ENCODE data around the gene MEX3A. TPM values are rescaled to one million over a fixed set of nuclear protein-coding genes. Genes with fewer than 3 reads are reported as not detected.
A peak's percentile ranks its signal among the peaks of the same experiment; 100 is the strongest.

MEX3A gene
- total RNA-seq, 2 experiments from 2014 or later = 5.3 TPM

DNA sequence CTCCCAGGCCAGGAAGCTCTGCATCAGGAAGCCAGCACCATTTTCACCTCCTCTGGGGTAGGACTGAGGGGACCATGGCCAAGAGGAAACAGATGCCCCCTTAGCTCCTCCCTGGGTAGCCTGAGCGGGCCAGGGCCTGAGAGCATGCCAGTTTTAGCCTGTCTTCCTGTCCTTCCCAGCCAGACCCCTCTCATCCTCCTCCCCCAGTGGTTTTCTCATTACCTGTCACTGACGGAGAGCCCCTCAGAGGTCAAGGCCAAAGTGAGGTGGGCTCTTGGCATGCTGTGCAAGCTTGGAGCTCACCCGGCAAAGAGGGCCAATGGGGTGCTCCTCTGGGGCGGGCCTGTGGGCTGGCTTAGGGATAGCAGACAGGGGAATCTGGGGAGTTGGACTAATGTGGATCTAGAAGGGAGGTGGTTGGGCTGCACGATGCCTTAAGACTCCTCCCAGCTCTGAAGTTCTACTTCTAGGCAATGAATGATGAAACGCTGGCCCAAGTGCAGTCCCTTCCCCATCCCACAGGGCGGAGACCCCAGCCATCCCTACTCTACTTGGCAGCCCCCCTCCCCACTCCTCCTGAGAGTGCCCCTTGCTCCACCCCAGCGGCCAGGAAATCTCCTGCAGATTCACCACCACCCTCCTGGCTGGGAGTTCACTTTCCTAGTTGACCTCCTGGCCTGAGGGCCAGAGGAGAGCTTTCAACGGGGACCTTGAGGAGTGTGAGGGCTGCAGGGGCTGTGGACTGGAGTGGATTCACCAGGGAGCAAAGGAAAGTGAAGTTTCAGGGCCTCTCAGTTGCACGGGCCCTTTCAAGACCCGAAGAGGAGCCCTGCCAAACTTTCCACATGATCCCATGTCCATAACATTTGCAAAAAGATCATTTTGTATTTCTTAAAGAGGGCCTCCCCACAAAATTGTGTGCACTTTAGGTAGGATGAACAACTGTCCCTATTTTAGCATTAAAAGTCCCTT, 22.9 kb upstream of the MEX3A start:
- H2AFZ ChIP-seq (ENCODE audit: low read length) = no peak overlapping the region

DNA sequence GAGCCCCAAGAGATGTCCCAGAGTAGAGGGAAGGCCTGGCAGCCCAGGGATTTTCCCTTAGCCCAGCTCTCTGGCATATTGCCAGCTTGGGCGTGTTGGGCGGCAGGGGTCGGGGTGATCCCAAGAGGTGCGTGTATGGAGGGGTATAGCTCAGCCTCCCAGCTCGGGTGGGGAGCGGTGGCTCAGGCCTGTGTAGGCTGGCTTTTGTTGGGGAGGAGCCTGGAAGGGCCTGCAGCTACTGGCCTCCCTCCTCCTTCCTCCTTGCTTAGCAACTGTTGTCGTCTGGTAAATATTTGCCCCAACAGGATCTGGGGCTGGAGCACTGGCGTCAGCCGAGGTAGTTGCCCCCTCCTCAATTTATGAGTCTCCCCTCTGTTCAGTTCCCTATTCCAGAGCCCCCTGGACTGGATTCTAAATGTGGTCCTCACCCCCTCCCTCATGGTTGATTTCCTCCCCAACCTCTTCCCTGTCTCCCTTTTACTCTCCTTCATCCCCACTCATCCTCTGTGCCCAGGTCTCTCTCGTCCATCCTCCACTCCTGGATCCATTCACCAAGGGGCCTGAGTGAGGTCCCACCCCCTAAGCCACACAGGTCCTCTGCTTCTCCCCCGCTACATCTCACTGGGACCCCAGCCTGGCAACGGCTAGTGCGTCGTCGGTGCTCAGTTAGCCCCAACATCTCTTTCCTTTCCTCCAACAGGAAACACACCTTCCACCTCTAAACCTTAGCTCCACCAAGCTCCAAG, 22.0 kb upstream of the MEX3A start:
- DNase-seq (ENCODE audit: low spot score) = no peak
- TF ChIP-seq EZH2phosphoT487 (IDR thresholded peaks at IDR 0.05; ENCODE audit: borderline replicate concordance, low read depth, low read length) = no peak
- H3K27ac ChIP-seq (ENCODE audit: low read depth, low read length, poor library complexity, severe bottlenecking) = no peak overlapping the region
- H3K4me2 ChIP-seq (ENCODE audit: low read length) = no peak overlapping the region
- no peaks in the 10 kb centered on the region for H4K20me1 ChIP-seq (ENCODE audit: insufficient read depth, low read length)
- H3K4me3 ChIP-seq (ENCODE audit: low read depth, low read length, poor library complexity, severe bottlenecking) = no peak overlapping the region
- H3K4me1 ChIP-seq (ENCODE audit: insufficient read depth, low read length, poor library complexity, severe bottlenecking) = peaks cover 11% of the 10 kb centered on the region
- H2AFZ ChIP-seq (ENCODE audit: low read length) = no peak overlapping the region
- CTCF ChIA-PET (ENCODE audit: unreplicated experiment) = interaction anchor here (1.7 kb wide), 1 partner anchor 24 kb away, joined by 3 read pairs; no protein-coding TSS in a partner anchor
- POLR2A ChIA-PET = no interaction called here
- BruUV-seq (replicated peaks) = no TSS peak
- H3K36me3 ChIP-seq (ENCODE audit: insufficient read depth, low read length) = no peaks in the 10 kb centered on the region
- no peaks in the 10 kb centered on the region for H3K9me2 ChIP-seq (ENCODE audit: insufficient read depth, low read length)
- H3K9me3 ChIP-seq (ENCODE audit: low read length) = no peaks in the 10 kb centered on the region
- intact Hi-C loops (cut with micrococcal nuclease; ENCODE audit: unreplicated experiment) = no loop called here
- H3K79me2 ChIP-seq (ENCODE audit: insufficient read depth, low read depth, low read length) = no peaks in the 10 kb centered on the region

More for the DNA sequence above, 22.9 kb upstream of the MEX3A start:
- no peak overlapping the region for H3K4me3 ChIP-seq (ENCODE audit: low read depth, low read length, poor library complexity, severe bottlenecking)
- H3K9me2 ChIP-seq (ENCODE audit: insufficient read depth, low read length) = no peaks in the 10 kb centered on the region
- H3K9me3 ChIP-seq (ENCODE audit: low read length) = no peaks in the 10 kb centered on the region
- H3K36me3 ChIP-seq (ENCODE audit: insufficient read depth, low read length) = no peaks in the 10 kb centered on the region
- BruUV-seq (replicated peaks) = no TSS peak
- TF ChIP-seq EZH2phosphoT487 (IDR thresholded peaks at IDR 0.05; ENCODE audit: borderline replicate concordance, low read depth, low read length) = no peak
- TF ChIP-seq, protein P1, sequence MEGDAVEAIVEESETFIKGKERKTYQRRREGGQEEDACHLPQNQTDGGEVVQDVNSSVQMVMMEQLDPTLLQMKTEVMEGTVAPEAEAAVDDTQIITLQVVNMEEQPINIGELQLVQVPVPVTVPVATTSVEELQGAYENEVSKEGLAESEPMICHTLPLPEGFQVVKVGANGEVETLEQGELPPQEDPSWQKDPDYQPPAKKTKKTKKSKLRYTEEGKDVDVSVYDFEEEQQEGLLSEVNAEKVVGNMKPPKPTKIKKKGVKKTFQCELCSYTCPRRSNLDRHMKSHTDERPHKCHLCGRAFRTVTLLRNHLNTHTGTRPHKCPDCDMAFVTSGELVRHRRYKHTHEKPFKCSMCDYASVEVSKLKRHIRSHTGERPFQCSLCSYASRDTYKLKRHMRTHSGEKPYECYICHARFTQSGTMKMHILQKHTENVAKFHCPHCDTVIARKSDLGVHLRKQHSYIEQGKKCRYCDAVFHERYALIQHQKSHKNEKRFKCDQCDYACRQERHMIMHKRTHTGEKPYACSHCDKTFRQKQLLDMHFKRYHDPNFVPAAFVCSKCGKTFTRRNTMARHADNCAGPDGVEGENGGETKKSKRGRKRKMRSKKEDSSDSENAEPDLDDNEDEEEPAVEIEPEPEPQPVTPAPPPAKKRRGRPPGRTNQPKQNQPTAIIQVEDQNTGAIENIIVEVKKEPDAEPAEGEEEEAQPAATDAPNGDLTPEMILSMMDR (conservative IDR thresholded peaks at IDR 0.05; ENCODE audit: low read length) = no peak
- H3K79me2 ChIP-seq (ENCODE audit: insufficient read depth, low read depth, low read length) = no peaks in the 10 kb centered on the region
- no peak for DNase-seq (ENCODE audit: low spot score)
- intact Hi-C loops (cut with micrococcal nuclease; ENCODE audit: unreplicated experiment) = no loop called here
- peaks cover 11% of the 10 kb centered on the region for H3K4me1 ChIP-seq (ENCODE audit: insufficient read depth, low read length, poor library complexity, severe bottlenecking)
- no peak overlapping the region for H3K27ac ChIP-seq (ENCODE audit: low read depth, low read length, poor library complexity, severe bottlenecking)
- POLR2A ChIA-PET = no interaction called here
- CTCF ChIA-PET (ENCODE audit: unreplicated experiment) = interaction anchor here (1.7 kb wide), 1 partner anchor 24 kb away, joined by 3 read pairs; no protein-coding TSS in a partner anchor
- no peaks in the 10 kb centered on the region for H4K20me1 ChIP-seq (ENCODE audit: insufficient read depth, low read length)
- peak overlapping the region; percentile 17; the same call in 1 of the 2 replicates for H3K4me2 ChIP-seq (ENCODE audit: low read length)

DNA sequence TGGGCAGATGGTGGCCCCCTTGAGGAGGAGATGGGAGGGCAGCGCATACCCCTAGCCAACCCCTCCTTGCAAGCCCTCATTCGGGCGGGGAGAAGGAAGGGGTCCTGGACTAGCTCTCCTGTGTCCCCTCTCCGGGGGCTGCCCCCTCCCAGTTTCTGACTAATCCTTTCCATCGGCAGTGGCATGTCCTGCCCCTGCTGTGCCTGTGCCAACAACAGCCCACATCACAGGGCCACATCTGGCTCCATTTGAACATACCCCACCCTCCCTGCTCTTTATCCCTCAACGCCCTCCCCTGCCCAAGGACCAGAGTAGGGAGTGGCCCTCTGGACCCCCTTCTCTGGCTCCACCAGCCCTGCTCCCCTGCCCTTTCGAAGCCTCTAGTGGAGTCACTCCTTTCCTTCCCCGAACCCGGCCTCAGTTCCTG, 21.3 kb upstream of the MEX3A start:
- Histone ChIP-seq H3K36me3 (ENCODE audit: insufficient read depth, low read length) (no peaks in the 10 kb centered on the region), H3K4me2 (ENCODE audit: low read length) (no peak overlapping the region), H4K20me1 (ENCODE audit: insufficient read depth, low read length) (no peaks in the 10 kb centered on the region), H2AFZ (ENCODE audit: low read length) (no peak overlapping the region), H3K79me2 (ENCODE audit: insufficient read depth, low read depth, low read length) (no peaks in the 10 kb centered on the region), H3K4me1 (ENCODE audit: insufficient read depth, low read length, poor library complexity, severe bottlenecking) (peaks cover 11% of the 10 kb centered on the region), H3K27ac (ENCODE audit: low read depth, low read length, poor library complexity, severe bottlenecking) (no peak overlapping the region), H3K4me3 (ENCODE audit: low read depth, low read length, poor library complexity, severe bottlenecking) (no peak overlapping the region), H3K9me3 (ENCODE audit: low read length) (no peaks in the 10 kb centered on the region), H3K9me2 (ENCODE audit: insufficient read depth, low read length) (no peaks in the 10 kb centered on the region)
- BruUV-seq (replicated peaks) = no TSS peak
- CTCF ChIA-PET (ENCODE audit: unreplicated experiment) = interaction anchor here (1.5 to 1.7 kb wide), 2 partner anchors 25 to 27 kb away, joined by 3 read pairs; no protein-coding TSS in a partner anchor
- intact Hi-C loops (cut with micrococcal nuclease; ENCODE audit: unreplicated experiment) = no loop called here
- POLR2A ChIA-PET = no interaction called here
- no peak for TF ChIP-seq EZH2phosphoT487 (IDR thresholded peaks at IDR 0.05; ENCODE audit: borderline replicate concordance, low read depth, low read length)
- TF ChIP-seq, protein P1 (conservative IDR thresholded peaks at IDR 0.05; ENCODE audit: low read length) = no peak
- no peak for DNase-seq (ENCODE audit: low spot score)

Measured in OCI-LY7 (cell line).